ENCODE measurements around the gene ACE2.

ACE2 gene

DNA sequence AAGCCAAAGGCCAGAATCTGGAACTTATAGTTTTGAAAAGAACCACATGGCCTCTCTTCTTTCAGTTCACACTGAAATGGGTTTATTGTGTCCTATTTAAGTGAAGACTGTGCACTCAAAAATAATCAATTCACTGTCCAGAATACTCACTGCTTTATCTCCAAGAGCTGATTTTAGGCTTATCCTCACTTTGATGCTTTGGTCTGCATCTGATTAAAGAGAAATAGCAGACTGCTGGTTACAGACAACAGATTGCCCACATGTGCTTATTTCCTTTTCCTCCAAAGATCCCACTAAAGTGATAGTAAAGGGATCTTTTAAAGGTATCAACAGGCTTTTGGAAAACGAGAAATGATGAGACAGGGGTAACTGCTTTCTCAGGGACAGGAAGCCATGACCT is 30.6 kb downstream of the ACE2 start:
- no peak for DNase-seq

DNA sequence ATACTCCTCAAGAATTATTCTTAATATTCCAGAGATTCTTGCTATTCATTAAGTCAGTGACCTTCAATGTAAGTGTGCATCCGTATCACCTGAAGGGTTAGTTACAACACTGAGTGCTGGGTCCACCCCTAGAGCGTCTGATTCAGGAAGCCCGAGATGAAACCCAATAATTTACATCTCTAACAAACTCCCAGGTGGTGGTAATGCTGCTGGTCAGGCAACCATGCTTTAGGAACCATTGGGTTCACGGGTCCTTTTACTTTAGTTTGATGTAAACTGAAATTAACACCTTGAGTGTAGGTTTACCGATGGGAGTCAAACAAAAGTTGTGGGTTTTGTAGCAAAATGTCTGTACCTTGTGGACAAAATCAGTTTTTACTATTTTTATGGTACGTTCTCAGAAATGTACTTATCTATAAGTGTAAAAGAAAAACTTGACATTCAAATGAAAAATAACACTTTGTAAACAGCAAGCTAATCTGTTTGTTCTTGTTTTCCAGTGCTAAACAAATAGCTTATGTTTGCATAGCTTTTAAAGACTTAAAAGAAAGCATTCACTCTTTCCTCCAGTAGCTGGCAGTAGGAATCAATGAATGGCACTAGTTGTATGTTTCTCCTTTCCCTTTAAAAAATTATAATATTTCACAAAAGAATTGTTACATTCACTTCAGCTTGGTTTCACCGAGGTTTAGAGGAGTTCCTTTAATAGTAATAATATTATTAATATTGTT is 32.7 kb downstream of the ACE2 start:
- no peak for DNase-seq

DNA sequence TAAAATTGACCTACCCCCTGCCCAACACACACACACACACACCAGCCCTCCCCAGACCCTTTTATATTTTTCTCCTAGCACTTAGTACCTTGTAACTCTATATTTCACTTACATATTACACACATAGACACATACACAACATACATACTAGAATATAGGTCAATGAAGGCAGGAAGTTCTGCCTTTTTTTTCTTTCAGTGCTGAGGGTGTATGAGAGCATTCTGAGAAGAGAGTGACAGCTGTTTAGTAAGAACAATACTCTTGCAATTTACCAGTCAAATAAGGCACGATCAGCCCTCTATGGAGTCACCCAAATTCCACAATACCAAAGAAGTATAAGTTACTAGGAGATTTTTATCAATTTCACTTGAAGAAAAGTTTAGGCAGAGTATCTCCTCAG is 33.5 kb downstream of the ACE2 start:
- DNase-seq = no peak

DNA sequence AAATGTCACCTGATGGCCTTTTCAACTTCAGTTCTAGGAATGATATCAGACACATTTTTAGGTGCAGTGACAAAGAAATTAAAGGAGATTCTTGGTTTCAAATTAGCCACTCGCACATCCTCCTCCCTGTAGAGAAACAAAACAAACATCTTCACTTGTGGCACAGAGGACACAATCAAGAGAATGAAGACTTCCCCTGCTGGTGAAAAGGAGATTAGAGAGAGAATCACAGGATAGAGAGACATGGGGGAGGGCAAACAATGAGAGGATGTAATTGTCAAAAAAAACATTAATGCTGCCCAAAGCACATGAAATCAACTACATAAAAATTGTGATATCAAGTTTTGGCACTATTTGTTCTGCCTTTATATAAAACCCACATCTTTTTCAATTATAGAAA is 34.5 kb downstream of the ACE2 start:
- DNase-seq = no peak

DNA sequence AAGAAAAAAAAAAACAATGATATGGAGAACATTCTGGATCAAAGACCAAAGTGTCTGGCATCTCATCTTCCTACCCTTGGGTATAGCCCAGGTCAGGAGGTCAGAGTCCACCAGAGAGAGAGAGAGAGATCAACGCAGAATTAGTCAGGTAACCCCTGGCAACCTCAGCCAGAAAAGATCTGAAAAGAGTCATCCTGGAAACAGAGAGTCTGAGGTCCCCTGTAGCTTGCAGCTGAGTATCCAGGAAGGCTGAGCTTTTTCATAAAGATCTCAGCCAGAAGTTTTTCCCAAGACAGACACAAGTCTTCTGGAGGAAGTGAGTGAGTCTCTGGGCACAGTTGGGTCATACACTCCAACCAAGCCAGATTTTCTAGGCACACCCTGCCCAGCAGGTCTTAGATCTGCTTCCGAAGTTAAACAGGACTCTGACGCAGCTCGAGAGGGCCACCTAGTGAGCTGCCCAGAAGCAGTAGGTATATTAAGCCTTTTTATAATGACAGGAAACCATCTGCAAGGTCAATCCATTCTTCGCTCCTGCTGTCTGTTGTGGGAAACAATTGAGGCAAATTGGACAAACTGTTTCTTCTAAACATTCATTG is 35.7 kb downstream of the ACE2 start:
- no peak for DNase-seq

DNA sequence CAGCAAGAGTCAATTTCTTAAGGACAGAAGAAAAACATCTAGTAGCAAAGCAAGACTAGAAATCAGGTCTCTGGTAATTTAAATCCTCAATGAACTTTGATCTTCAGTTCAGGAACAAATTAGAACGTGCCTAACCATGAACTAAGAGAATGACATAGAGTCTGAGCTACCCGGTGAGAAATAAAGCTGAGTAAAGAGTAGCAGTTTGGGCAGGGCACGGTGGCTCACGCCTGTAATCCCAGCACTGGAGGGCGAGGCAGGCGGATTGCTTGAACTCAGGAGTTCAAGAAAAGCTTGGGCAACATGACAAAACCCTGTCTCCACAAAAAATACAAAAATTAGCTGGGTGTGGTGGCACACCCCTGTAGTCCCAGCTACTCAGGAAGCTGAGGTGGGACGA is 37.7 kb downstream of the ACE2 start:
- DNase-seq = no peak

DNA sequence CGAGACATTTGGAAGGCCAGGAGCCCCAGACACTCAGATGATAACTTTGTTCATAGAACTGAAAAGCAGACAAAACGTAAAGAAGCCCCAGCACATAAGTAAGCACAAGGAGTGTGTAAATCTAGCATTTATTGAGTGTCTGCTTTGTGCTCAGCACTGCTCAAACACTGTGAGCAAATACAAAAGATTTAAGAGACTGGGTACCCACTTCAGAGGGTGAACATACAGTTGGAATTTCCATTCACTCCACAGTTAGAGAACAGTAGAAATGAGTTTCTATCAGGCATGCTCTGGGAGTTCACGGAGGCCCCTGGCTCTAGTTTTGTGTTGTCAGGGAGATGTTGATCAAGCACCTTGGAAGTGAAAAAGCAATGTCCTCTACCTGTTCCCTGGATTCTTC is 39.8 kb downstream of the ACE2 start:
- no peak for DNase-seq

DNA sequence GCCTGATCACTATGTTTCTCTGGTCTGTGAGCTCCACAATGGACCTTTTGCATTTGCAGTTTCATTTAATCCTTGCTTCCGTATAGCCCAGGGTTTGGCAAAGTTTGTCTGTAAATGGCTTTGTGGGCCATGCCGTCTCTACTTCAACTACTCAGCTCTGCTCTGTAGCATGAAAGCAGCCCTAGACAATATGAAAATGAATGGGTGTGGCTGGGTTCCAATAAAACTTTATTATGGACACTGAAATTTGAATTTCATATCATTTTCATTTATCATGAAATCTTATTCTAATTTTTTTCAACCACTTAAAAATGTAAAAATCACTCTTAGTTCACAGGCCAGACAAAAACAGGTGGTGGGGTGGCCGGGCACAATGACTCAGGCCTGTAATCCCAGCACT is 41.5 kb downstream of the ACE2 start:
- no peak for DNase-seq

DNA sequence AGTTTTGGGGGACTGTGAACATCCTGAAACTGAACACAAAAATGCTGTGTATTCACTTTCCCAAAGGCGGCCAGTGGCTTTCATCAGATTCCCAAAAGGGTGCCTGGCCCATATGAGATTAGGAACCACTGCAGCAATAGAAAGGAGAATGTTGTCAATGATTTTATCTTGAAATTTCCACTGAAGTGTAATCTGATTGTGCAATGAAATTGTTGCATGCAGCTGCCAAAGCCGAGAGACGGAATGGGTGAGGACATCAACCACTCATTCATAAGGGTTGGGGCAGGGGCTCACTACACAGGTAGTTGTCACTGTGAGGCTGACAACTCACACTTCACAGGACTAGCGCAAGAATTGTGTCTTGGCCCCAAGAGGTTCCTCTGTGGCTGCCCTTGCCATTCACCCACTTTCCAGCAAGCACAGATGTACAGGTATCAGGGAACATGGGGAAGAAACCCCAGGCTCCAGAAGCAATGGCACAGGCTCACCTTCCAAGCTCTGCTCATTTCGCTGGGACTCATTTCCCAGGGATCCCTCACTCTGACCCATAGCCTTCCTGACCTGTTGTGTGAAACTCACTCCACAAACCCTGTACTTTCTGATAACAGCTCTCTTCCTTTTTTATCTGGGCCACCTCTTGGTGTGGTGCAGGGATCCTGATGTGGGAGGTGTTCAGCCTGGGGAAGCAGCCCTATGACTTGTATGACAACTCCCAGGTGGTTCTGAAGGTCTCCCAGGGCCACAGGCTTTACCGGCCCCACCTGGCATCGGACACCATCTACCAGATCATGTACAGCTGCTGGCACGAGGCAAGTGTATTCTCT is 51.4 kb downstream of the ACE2 start:
- no peak for DNase-seq

DNA sequence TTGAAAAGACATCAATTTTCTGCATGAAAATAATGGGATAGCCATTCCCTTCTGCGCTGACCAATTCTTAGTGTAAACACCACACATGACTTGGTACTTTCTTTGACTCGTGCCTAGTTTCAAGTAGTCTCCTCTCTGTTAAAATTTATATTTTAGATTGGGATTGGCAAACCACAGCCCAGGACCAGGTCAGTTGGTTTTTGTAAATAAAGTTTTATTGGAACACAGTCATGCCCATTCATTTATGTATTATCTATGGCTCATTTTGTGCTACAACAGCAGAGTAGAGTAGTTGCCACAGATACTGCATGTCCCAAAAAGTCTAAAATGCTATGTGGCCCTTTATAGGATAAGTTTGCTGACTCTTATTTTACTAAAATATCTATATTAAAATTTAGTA is 53.4 kb downstream of the ACE2 start:
- DNase-seq = no peak

DNA sequence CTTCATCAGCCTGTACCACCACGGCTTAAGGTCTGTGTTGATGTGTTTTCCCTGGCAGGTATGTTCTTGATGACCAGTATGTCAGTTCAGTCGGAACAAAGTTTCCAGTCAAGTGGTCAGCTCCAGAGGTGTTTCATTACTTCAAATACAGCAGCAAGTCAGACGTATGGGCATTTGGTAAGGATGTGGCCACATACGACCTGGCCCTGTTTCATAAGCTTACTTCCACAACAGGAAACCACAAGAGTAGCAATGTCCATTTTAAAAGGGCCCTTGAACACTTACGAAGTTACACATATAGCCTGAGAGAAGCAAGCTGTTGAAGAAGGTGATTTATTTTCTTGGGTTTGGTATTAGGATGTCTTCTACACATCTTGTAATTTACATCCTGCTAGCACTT is 54.0 kb downstream of the ACE2 start:
- no peak for DNase-seq

DNA sequence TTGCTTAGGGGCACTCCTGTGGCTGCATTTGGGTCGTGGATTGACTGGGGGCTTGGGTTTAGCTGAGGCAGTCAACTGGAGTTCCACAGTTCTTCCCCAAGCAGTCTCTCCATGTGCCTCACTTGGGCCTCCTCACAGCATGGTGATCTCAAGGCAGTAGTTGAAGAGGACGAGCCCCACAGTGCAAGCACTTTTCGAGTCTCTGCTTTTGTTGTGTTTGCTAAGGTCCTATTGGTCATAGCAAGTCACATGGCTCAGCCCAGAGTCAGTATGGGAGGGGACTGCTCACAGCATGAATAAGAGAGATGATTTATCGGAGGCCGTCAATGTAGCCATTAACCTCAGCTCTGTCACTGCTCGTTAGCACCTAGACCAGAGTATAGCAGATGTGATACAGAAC is 70.4 kb downstream of the ACE2 start:
- DNase-seq = no peak

DNA sequence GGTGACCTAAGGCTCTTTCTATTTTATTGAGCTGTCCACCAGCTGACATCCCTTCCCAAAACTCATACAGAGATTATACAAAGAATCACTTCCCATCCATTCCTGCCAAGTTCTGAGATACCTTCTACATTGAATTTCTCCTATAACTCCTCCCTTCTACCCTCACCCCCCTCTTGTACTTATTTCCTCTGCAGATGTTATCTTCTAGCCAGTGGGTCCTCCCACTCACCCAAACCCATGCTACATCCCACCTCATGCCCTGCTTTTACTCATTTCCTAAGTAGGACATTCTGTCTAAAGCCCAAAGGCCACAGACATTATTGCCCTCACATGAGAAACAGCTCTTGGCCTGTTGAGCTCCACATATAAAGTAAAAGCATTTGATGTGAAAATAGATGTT is 71.6 kb downstream of the ACE2 start:
- DNase-seq = no peak

DNA sequence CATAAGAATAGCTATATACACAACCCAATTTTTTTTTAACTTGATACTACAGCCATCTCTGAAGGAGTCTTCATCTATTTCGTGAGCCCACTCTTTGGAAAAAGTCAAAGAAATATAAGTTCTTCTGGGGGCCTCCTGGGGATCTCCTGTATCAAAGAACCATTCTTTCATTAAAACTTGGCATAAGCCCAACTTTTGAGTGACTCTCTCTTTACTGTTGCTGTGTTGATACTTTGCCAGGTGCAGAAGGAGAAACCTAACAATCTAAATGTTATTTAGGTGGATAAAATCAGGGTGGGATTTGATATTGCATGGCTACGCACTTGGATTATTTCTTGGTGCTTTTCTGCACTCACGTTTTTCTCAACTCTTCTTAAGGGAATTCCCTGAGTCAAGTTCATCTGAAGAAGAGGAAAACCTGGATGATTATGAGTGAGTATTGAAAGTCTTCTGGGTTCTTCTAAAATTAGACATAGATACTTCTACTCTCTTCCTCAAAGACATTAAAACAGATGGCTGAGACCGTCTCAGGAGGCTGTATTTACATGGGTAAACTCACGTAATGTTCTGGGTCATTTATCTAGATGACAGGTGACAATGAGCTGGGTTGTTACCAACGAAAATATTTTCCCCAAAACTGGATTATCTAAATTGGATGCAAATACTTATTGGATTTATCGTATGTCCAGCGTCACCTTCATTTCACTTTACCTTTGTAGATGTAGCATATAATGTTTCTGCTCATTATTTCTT is 74.9 kb downstream of the ACE2 start:
- peak; percentile 22 for DNase-seq

DNA sequence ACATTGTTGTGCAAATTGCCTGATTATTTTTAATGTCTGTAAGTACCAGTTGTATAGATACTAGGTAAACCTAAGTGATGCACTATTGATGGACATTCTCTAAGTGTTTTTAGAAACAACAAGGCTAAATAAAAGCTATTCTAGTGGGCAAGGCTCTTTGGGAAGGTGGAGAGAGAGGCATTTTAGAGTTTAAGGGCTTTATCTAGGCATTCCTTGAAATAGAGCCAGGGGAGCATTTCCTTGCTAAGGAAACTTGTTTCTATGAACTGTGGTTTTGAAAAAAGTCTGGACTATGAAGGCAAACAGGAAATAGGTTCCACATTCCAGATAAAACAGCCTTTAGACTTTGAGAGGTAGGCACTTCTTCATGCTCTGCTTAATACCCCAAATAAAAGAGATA is 76.3 kb downstream of the ACE2 start:
- DNase-seq = no peak

DNA sequence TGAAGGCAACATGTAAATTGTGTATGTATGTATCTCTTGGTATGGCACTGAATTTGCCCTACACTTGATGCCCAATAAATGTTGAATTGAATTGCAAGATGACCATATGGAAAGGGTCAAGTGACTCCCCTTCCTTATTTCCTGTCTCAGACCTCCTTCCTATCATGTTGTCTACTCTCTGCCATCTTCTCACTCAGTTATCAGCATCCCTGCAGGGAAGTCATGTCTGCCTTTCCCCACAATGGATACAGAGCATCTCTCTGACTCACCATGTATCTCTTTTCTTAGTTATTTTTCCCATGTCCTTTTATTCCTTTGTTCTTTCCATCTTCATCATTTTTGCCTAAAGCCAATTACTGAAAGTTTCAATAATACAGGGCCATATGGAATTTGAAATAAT is 77.7 kb downstream of the ACE2 start:
- no peak for DNase-seq

DNA sequence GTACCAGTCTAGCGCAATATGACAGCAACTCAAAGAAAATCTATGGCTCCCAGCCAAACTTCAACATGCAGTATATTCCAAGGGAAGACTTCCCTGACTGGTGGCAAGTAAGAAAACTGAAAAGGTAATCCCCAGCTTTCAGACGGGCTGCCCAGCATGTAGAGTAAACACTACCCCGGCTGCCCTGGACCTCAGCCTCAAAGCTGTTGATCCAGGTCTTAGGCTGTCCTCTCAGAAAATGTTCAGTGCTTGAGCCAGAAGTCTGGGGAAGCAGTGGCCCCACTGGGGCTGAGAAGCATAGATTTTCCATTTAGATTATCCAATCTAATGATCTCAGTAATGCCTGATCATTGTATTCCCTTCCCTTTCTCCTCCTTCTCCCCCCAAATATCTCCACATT is 78.3 kb downstream of the ACE2 start:
- no peak for DNase-seq

DNA sequence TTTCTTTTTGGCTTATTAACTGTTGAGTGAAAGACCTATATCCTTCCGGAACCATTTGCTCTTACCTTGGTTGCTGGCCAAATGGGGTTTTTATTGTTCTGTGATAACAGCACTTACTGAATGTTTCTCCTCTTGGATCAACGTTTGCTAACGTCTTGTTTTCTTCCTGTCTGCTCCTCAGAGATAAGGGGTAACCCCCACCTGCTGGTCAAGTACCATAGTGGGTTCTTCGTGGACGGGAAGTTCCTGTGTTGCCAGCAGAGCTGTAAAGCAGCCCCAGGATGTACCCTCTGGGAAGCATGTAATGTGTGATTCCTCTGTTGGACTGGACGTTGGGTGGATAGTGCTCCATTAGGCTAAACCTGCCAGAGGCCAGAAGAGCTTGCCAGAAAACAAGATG is 84.8 kb downstream of the ACE2 start:
- no peak for DNase-seq

DNA sequence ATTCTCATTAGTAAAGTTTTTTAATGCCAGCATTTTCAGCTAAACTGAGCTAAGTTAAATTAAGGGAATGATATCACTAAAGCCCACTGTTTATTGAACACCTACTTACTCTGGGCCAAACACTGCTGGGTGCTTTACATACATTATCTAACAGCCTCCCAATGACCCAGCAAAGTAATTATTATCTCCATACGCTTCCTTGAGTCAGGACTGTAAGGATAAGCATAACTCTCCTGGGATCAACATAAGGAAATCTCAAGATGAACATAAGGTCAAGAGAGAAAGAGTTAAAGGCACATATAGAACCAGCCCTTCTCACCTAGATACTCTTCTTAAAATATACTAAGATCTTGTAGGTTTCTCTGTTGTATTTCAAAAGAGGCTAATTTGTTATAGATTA is 86.5 kb downstream of the ACE2 start:
- no peak for DNase-seq

DNA sequence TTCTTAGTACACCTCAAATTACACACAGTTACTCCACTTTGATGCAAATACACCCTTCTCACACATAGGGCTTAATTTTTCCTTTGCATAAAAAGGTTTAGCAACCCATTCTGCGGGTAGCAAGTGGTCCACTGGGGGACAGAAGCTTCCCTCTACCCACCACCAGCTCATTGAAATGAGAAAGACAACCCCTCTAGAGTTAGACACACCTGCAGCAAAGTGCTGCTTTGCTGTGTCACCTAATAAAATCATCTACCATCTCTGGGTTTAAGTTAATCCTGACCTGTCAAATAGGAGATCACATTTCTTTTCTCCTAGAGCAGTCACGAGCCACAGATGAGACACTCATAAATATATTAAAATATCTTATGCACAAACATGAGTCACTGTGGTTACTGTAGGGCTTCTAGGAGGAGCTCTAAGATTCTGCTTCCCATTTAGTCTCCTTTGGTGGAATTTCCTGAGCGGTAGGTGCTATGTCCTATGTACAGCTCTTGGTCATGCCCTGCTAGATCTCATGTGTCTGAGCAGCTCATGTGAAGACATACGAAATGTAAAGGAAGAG is 88.3 kb downstream of the ACE2 start:
- no peak for DNase-seq

DNA sequence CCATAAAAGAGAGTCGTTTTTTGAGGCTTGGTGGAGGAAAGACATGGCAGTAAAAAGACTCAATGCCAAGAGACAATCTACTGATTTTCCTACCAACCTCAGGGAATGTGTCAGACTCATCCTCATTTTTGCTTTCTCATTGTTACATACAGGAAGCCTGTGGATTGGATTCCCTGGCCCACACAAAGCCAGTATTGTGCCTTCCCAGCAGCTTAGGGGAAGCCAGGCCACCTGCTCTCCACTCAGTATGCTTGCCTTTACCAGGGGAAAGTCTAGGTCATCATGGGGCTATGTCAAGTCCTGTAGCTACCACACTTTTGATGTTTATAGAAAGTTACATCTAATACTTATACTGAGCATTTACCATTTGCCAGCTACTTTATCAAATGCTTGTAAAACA is 89.2 kb downstream of the ACE2 start:
- DNase-seq = no peak

All from NCI-H2029 treated with DMSO at 0.1 percent for 48 hours (cell line).